HG02798 (cell line): ENCODE data around the gene XIST.
"Not testable (repeated sequence)": the region's sequence is repeated elsewhere in the genome, so short reads cannot be mapped to it uniquely, and the experiment has no call there.

ENCODE experiments used
- ATAC-seq: cut with Tn5 transposase; IDR thresholded peaks from one replicate; pipeline ENCODE4 v1.9.1; 2021; ENCODE audit warnings: mild to moderate bottlenecking; ENCODE audit not compliant: unreplicated experiment, poor library complexity

The XIST gene

DNA sequence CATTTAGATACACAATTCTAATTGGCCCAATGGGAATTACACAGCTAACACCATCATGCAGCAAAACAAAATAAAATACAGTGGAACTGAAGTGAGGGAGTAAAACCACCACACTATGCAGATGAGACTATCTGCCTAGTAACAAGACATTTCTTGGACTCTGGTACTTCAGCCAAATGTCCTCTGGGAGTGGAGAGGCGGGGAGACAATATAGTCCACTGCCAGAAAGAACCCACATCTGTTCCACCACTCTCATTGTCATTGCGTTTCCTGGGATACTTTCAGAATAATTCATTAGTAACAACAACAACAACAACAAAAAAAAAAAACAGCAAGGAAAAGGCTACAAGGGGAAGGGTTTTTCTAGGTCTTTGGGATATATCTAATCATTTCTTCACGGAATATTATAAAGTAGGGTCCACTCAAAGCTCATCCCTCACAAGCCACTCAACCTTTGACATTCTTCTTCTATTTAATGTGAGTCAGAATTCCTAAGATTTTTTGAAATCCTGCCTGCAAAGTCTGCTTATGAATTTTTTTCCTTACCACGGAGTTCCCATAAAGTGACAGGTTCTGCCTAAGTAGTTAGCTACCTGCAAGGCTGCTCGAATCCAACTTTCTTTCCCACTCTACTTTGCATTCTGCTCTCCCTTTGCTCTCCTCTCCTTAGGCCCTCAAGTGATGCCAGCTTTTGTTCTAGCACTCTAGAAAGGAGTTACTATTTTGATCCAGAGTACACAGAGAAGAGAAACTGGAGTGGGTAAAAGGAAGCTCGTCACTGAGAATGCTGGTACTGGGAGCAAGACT is 34.9 kb downstream of the XIST start:
- ATAC-seq: no peak

DNA sequence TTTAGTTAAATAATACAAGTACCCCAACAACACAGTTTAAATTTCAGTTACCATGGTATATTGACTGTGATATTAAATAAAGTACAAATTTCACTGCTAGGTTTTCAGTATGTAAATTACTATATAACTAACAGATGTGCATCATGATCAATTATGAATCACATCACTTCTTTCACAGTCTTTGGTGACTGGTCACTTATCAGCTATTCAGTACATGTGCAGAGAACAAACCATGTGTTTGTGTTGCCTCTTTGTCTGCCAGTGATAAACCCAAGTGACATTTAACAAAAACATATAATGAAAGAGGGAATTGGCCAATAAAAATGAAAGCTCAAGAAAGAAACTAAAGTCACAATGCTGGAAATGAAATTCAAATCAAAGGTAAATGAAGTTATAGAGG is 40.3 kb downstream of the XIST start:
- ATAC-seq: no peak

DNA sequence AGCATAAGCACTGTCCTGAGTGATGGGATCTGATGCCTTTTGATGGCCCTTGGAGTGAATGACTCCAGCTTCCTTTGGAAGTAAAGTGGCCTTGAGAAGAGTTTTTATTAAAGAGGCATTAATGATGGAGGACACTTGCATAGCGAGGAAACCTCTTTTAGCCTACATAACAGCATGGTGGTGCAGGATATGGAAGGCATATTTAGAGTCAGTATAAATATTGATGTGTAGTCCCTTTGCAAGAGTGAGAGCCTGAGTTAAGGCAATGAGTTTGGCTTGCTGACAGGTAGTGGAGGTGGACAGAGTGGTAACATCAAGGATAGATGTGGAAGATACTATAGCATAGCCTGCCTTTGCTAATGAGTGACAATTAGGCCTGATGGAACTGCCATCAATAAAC is 48.4 kb downstream of the XIST start:
- not testable (repeated sequence) for ATAC-seq

DNA sequence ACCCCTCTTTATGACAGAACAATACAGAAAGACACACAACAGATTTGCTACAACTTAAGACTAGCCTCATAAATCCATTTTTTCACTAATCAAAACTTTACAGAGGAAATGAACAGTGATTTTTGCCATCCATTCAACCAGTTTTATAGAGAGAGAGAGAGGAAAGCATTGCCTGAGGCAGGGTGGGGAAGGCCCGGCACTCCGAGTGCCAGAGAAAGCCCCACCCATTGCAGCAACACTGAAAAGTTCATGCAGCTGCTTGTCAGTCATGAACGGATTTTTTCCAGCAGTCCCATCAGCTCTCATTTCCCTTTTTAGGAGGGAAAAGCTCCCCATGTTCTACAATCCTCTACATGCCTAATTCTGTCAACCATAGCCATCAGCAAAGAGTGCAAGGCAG is 52.6 kb downstream of the XIST start:
- ATAC-seq: no peak

DNA sequence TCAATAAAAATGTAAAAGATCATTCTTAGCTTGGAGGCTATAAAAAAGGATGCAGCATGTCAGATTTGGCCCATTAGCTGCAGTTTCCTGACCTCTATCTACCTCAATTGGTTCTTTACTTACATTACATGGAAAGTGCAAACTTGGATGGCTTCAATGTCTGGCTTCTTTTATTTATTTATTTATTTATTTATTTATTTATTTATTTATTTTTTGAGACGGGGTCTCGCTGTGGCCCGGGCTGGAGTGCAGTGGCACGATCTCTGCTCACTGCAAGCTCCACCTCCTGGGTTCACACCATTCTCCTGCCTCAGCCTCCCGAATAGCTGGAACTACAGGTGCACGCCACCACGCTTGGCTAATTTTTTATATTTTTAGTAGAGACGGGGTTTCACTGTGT is 60.0 kb downstream of the XIST start:
- not testable (repeated sequence) for ATAC-seq

DNA sequence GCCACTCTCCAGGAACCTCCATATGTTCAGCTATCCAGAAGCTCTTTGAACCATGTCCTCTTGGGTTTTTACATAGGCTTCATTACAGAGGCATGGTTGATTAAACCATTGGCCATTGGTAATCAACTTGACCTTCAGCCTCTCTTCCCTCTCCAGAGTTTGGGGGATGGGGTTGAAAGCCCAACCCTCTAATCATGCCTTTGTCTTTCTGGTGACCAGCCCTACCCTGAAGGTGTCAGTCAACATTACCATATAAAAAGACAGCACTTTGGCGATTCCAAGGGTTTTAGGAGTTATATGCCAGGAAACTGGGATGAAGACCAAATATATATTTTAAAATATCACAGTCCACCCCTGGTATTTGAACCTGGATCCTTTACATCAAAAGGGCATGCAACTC is 67.0 kb downstream of the XIST start:
- no peak for ATAC-seq
